ENCODE data around the gene DYNC2I2. TPM values are rescaled to one million over a fixed set of nuclear protein-coding genes. Genes with fewer than 3 reads are reported as not detected.

Gene DYNC2I2
- total RNA-seq, 4 donors from 2014 or later: 41.4 to 160 (median 94.9) TPM

GRCh38 chr9:128619779-128620178 lies 36.9 kb downstream of the DYNC2I2 start:
- no peaks in the 10 kb centered on the region for H3K4me1 ChIP-seq
- TF ChIP-seq CTCF (IDR thresholded peaks at IDR 0.05): no peak
- no peak for TF ChIP-seq EP300 (IDR thresholded peaks at IDR 0.05; ENCODE audit: low read depth)
- no peak for TF ChIP-seq POLR2A (IDR thresholded peaks at IDR 0.05)
- in situ Hi-C loops (cut with MboI; ENCODE audit: low pct_ligation_motif_present in 1 of 4, low pct_unique_long_range_greater_than_20kb in 1 of 4, low sequenced_read_pairs in 3 of 4) (loop anchor here in 1 of 4 donors (25.0 kb wide), 1 partner anchor 368 kb away; no protein-coding TSS in a partner anchor), intact Hi-C loops (cut with DNase I; ENCODE audit: low total_unique reads) (no loop called here)
- WGBS, 2 donors (ENCODE audit: low coverage in 1 of 2): 96% methylated on average over 5 of the region's 5 CpGs; no CpG with 5 or more reads in 1 of the 2 donors
- H3K4me3 ChIP-seq: no peak overlapping the region
- no peaks in the 10 kb centered on the region for H3K27me3 ChIP-seq
- H3K36me3 ChIP-seq: peaks cover 0 to 89% (median 44%) of the 10 kb centered on the region in 4 donors
- DNase-seq: no peak
- no peak overlapping the region for H3K27ac ChIP-seq
- H3K9me3 ChIP-seq: no peaks in the 10 kb centered on the region

- Histone ChIP-seq H3K27ac (no peak overlapping the region), H3K4me3 (no peak overlapping the region), H3K27me3 (no peaks in the 10 kb centered on the region), H3K4me1 (no peaks in the 10 kb centered on the region), H3K36me3 (peaks cover 0 to 87% (median 44%) of the 10 kb centered on the region in 4 donors), H3K9me3 (no peaks in the 10 kb centered on the region)
- TF ChIP-seq POLR2A (IDR thresholded peaks at IDR 0.05): no peak
- TF ChIP-seq EP300 (IDR thresholded peaks at IDR 0.05; ENCODE audit: low read depth): no peak
- TF ChIP-seq POLR2AphosphoS5 (IDR thresholded peaks at IDR 0.05): no peak
- TF ChIP-seq CTCF (IDR thresholded peaks at IDR 0.05): no peak
- intact Hi-C loops (cut with DNase I; ENCODE audit: low total_unique reads): no loop called here
- in situ Hi-C loops (cut with MboI; ENCODE audit: low pct_ligation_motif_present in 1 of 4, low pct_unique_long_range_greater_than_20kb in 1 of 4, low sequenced_read_pairs in 3 of 4): loop anchor here in 1 of 4 donors (25.0 kb wide), 1 partner anchor 368 kb away; no protein-coding TSS in a partner anchor
- WGBS, 2 donors (ENCODE audit: low coverage in 1 of 2): 95% methylated on average over 6 of the region's 6 CpGs; no CpG with 5 or more reads in 1 of the 2 donors
- no peak for DNase-seq
These were observed 37.5 kb downstream of the DYNC2I2 start for GRCh38 chr9:128619127-128619526.

- no peak overlapping the region for H3K27ac ChIP-seq
- no peak for DNase-seq
- in situ Hi-C loops (cut with MboI; ENCODE audit: low pct_ligation_motif_present in 1 of 4, low pct_unique_long_range_greater_than_20kb in 1 of 4, low sequenced_read_pairs in 3 of 4) (loop anchor here in 1 of 4 donors (25.0 kb wide), 1 partner anchor 369 kb away; no protein-coding TSS in a partner anchor), intact Hi-C loops (cut with DNase I; ENCODE audit: low total_unique reads) (no loop called here)
- H3K4me3 ChIP-seq: no peak overlapping the region
- TF ChIP-seq POLR2AphosphoS5 (IDR thresholded peaks at IDR 0.05) (no peak), CTCF (IDR thresholded peaks at IDR 0.05) (no peak), POLR2A (IDR thresholded peaks at IDR 0.05) (no peak), EP300 (IDR thresholded peaks at IDR 0.05; ENCODE audit: low read depth) (no peak)
- no peaks in the 10 kb centered on the region for H3K9me3 ChIP-seq
- no peaks in the 10 kb centered on the region for H3K27me3 ChIP-seq
- H3K36me3 ChIP-seq: peaks cover 0 to 94% (median 47%) of the 10 kb centered on the region in 4 donors
- WGBS, 2 donors (ENCODE audit: low coverage in 1 of 2): 91% methylated on average over 8 of the region's 8 CpGs; no CpG with 5 or more reads in 1 of the 2 donors
- H3K4me1 ChIP-seq: no peaks in the 10 kb centered on the region
These were observed 38.7 kb downstream of the DYNC2I2 start for GRCh38 chr9:128617943-128618342.

GRCh38 chr9:128615571-128615970 lies 41.1 kb downstream of the DYNC2I2 start:
- intact Hi-C loops (cut with DNase I; ENCODE audit: low total_unique reads) (no loop called here), in situ Hi-C loops (cut with MboI; ENCODE audit: low pct_ligation_motif_present in 1 of 4, low pct_unique_long_range_greater_than_20kb in 1 of 4, low sequenced_read_pairs in 3 of 4) (loop anchor here in 1 of 4 donors (25.0 kb wide), 1 partner anchor 372 kb away; no protein-coding TSS in a partner anchor)
- WGBS, 2 donors (ENCODE audit: low coverage in 1 of 2): 93% methylated on average over 12 of the region's 12 CpGs; no CpG with 5 or more reads in 1 of the 2 donors
- DNase-seq: no peak
- no peak overlapping the region for H3K27ac ChIP-seq
- no peaks in the 10 kb centered on the region for H3K27me3 ChIP-seq
- TF ChIP-seq POLR2AphosphoS5 (IDR thresholded peaks at IDR 0.05) (no peak), POLR2A (IDR thresholded peaks at IDR 0.05) (no peak), EP300 (IDR thresholded peaks at IDR 0.05; ENCODE audit: low read depth) (no peak), CTCF (IDR thresholded peaks at IDR 0.05) (no peak)
- H3K4me3 ChIP-seq: no peak overlapping the region
- H3K36me3 ChIP-seq: peaks cover 0 to 96% (median 48%) of the 10 kb centered on the region in 4 donors
- H3K9me3 ChIP-seq: no peaks in the 10 kb centered on the region
- no peaks in the 10 kb centered on the region for H3K4me1 ChIP-seq
